Hypothalamus (tissue), 51 donors: ENCODE data around the gene ZNF618.
A peak's percentile ranks its signal among the peaks of the same experiment; 100 is the strongest.

ENCODE experiments used
- DNase-seq, 51 donors: peaks; one replicate each; lab custom pipeline; 2025; lab: John Stamatoyannopoulos, UW

Gene ZNF618

DNA sequence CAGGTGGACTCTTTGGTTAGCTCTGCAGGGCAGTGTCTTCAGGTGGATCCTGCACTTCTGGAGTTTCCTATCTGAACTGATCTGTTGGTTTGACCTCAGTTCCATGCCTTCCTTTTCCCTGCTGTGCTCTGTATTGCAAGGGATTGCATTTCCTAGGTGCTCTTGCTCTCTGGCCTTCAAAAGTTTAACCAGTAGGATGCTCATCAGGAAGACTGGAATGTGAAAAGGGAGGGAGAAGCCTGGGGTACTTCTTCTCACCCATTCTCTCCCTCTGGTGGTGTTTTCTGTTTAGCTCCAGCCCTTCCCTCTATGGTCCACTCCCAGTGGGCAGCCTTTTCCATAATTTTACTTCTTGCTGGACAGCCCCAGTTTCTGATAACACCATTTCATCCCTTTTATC lies 78.5 kb downstream of the ZNF618 start:
- DNase-seq, result no peak

DNA sequence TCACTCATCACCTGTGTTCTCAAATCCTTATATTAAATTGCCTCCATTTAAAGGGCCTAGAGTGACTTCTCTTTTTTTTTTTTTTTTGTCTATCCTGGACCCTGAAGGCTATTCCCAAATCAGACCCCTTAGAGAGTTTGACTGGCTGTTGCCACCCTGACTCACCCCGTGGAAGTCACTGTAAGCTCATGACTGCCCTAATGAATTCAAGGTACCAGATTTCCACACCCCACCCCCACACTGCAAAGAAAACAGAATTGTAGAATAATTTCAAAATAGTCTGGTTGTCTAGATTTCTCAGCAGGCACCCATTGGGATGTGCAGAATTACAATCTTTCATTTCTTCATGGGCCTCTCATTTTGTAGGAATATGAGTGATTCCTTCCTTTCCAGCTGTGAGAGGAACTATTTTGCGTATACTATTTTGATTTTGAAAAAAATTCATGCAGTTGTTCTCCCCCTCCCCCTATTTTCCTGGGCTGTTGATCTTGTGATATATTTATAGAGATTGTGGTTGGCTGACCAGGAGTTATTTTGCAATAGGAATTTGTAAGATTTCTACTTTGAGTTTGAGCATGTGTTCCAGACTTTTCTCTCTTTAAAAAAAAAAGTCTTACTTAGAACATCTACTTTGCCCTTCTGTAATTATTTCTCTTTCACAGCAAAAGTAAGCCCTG lies 79.1 kb downstream of the ZNF618 start:
- no peak for DNase-seq

DNA sequence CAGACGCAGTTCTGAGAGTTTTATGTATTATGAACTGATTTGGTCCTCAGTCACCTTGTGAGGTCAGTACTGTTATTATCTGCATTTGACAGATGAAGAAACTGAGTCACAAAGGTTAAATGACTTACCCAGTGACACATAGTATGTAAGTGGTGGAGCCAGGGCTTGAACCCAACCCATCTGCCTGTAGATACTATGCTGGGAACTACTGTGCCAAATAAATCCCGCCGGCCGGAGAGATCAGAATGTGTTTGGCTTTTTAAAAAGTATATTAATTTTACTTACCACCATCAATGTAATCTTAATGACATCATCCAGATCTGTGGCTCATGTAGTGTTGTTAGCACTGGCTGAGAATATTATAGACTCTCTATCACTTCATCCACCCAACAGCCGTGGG lies 80.8 kb downstream of the ZNF618 start:
- DNase-seq, result no peak

DNA sequence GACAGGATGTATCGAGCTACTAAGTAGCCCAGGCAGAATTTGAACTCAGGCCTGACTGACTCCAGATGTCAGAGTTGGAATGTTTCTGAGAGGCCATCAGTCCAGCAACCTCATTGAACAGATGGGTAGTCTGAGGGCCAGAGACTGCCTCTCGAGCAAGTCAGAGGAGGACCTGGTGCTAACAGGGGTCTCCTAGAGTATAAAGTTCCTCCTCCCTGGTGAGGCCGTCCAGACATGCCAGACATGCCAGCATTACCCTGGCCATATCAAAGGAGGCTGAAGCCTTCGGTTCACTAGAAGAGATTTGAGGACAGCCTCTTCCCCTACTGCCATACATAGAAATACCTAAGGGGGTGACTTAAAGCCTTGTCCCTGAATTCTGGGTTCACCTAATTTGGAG lies 81.2 kb downstream of the ZNF618 start:
- DNase-seq, result no peak

DNA sequence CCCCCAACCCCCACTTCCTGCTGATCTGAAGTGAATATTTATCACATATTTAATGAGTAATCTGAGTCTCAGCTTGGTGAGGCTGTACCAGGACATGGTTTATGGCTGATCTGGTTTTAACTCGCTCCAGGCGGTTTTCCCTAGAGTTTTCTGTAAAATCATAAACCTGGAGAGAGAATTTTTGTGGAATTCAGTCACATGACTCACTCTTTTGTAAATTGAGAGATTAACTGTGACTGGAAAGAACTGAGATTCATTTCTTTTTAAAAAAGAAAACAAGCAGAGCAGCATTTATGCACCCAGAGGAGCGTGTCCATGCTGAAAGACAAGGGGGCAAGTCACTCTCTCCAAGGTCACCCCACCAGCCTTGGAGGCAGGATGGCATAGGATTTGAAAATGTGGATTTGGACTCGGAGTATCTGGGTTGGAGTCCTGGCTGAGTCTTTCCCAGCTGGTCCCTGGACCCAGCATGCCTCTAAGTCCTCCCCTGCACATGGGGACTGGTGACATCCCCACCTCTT lies 81.8 kb downstream of the ZNF618 start:
- DNase-seq, result no peak

DNA sequence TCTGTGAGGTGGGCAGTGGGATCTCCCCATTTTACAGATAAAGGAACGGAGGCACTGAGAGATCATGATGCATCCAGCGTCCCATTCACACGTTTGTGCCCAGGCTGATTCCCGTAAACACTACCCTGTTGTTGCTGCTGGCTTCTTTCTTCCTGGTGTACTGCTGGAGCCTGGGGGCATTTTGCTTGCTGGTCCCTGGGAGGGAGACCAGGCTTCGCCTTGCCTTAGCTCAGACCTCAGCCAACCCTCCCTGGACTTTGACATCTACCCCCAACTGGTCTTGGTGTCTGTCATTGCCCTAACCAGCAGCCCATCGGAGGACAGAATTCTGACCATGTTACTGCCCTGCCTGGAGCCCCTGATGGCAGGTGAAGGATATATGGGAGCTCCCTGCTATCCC lies 82.4 kb downstream of the ZNF618 start:
- DNase-seq, result no peak

DNA sequence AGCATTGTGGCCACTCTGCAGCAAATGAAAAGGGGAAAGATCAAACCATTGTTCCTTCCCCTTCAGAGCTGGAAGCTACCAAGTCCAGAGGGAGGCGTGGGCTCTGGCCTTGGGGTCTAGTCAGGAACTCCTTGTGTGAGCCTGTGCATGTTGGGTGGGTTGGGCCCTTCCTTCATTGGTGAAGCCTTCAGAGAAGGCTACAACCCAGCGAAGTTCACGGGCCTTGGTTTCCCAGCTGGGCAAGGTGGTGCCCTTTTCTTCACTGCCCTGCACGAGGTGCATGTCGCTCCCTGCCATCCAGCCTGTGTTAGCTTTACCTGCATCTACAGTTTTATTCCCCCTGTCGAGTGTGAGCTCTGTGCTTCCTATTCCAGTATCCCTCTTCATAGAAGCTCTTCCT lies 84.7 kb downstream of the ZNF618 start:
- no peak for DNase-seq

DNA sequence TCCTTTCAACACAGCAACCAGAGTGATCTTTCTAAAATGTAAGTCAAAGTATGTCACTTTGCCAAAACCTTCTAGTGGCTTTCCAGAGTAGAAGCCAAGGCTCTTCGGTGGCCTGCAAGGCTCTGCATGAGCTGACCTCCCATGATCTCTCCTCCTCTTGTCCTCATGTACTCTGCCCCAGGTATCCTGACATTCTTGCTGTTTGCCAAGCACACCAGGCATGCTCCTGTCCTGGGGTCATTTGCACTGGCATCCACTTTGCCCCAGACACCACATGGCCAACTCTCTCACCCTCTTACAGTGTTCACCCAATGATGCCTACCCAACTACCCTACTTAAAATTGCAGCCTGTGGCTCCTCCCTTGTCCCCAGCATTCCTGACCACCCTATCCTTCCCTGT lies 86.3 kb downstream of the ZNF618 start:
- no peak for DNase-seq

DNA sequence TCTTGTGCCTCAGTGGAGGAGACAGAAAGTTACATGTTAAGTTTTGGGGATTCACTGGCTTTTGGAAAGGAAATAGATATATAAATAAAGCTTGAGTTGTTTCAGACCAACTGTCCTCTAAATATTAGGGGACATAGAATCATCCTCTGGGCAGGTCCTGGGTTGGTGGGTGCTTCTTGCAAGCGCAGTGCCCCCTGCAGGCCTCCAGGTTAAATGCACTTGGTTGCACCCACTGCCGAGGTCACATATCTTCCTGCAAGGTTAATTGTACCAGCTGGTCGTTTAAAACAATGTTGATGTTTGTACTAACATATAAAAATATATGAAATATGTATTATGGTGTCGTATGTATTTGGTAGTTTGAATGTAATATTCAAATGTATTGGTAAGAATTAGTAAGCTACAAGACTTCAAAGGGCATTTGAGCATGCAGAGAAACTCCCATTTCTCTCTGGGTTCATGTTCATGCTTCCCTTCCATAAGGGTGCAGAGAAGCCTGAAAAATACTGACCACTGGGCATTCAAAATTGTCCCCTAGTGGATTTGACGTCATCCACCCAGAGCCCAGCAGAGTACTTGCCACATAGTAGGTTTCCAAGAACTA lies 87.0 kb downstream of the ZNF618 start:
- DNase-seq, result peak in 19 of 51 donors; percentile 0 to 44 (median 10)

DNA sequence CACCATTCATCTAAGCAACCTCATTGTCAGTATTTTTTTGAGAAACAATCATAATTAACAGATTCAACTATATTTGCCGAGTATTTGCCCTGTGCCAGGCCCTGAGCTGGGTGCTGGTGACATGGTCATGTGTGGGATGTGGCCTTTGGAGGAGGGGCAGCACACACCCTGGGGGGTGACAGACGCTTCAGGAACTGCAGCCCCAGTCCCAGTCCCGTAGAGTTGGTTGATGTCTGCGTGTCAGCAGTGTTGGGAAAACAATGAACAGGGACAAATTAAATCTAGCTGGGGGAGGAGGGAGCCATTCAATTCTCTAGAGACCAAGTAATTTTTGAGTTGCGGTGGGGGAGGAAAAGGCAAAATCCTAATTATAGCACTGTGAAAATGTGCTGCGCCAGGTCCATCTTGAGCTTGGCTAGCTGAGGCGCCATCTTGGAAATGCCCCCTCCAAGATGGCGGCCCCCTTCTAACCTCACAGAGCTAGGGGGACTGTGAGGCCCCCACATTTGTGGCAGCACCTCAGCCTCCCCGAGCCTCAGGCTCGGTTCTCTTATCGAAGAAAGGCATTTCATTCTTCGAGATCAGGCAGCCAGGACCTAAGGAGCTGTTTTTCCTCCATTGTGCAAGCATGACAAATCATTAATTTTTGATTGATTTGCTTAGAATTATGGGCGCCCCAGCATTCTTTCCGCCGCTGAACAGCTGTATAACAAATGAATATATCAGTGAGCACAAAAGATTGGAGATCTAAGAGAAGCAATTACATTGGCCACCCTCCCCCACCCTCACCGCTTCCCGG lies 87.8 kb downstream of the ZNF618 start:
- DNase-seq, result no peak

DNA sequence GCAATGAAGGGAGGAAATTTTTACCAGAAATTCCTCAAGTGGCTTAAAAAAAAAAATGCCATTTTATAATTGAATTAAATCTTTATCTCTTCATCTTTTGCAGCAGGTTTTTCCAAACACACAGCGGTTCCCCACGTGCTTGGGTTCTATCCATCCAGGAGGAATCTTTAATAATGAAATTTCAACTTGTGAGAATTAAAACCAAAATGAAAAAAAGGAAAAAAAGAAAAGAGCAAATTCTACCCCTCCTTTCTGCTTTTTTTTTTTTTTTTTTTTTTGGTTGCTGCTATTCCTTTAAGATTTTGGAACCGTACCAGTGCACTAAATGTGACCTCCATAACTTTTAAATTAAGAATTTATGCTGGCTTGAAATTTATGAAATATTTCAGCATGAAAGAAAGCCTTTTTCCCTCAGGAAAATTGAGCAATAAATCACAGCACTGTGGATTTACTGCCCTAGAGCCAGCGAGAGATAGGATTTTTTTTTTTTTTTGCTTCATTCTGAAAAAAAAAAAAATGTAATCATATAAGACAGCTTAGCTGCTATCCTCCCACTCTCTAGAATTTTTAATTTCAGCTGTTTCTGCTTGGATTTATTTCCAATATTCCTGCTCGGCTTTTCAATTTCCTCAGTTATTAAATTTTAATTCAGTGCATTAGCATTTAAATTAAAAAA lies 88.5 kb downstream of the ZNF618 start:
- DNase-seq, result no peak

DNA sequence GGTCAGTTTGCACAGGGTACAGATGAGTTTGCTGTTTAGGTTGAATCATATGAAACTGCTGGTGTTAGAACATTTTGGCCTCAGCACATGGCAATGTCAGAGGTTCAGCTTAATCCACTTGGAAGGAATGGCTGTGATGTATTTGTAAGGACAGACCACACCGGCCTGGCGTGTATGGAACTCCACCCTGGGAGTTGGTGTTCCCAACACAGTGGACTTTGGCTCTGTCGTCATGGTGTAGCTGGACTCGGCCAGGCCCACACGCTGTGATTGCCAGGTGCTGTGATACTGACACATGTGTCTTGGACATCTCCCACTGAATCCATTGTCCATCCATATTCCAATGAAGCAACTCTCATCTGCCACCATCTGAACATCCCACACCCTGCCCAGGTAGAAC lies 90.3 kb downstream of the ZNF618 start:
- DNase-seq, result no peak

DNA sequence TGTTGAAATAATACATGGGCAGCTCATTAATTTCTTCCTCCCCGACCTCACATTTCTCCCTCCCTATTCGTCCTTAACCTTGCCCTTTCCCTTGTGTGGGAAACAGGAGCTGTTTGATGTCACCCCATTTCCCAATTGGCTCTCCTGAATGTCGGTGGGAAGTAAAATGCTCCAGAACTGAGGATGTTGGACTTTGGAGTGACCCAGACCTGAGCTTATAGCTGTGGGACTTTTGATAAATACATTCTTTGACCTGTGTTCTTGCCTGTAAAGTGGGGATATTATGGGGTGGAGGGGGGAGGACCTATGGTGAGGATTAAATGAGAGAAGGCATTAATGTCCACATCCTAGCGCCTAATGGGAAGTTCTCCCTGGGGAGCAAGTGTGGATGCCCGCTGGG lies 91.3 kb downstream of the ZNF618 start:
- DNase-seq, result no peak

DNA sequence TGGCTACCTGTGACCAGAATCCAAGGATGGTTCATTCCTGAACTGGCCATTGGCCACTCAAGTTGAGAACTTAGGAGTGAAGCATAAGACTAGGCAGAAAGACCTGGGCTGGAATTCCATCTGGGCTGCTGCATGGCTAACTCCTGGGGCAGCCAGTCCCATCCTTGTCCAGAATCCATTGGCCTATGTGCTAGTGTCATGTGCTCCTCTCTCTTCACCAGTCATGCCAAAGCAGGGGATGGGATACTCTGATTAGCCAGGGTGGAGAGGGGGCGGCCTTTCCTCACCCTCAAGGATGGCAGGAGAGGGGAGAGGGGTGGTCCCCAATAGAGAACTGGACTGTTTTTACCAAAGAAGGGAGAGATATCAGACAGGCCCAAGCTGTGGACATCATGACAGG lies 93.2 kb downstream of the ZNF618 start:
- DNase-seq, result no peak

DNA sequence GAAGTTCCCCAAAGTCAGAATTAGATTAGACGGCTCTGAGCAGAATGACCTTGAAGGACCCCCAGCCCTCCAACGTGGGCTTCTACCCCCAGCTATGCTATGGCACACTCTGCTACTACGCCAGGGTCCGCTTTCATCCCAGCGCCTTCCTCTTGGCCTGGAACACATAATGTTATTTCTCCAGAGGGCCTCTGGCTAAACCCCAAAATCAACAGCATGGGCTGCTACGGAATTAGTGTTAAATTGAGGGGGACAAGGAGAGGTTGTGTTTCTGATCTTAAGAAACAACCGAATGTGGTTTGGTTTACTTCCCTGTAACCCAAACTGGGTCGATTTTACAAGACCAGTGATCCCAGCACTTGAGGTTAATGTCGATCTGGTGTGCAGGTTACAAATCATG lies 97.1 kb downstream of the ZNF618 start:
- DNase-seq, result no peak

DNA sequence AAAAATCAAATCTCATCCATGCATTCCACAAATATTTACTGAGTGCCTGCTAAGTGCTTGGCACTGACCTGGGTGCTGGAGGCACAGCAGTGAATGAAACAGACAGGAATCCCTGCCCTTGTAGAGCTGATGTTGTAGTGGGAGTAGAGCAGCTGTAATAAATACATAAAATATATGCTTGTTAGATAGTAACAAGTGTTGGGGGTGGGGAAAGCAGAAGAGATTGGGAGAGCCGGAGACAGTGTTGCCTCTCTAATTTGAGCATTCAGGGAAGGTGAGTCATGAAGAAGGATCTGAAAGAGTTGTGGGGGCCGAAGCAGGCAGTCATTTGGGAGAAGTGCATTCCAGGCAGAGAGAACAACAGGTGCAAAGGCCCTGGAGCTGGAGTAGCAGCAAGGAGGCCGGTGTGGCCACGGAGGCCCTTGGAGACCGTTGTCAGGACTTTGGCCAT lies 97.9 kb downstream of the ZNF618 start:
- DNase-seq, result peak in 1 of 51 donors; percentile 25

DNA sequence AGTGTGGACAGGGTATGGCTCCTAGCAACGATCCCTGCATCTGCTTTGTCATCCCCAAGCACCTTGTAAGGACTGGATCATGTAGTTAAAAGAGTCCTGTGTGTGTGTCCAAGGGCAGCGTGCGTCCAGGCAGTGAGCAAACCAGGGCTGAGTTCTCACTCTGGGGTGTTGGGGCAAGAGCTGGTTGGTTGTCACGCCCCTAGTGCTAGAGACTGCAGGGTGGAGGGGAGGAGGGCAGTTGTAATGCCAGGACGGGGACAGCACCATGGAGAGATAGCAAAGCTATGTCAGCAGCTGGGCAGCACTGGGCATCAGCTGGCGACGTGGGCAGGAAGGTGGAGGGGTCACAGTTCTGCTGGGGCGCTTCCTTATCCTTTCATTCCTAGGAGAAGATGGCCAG lies 100.8 kb downstream of the ZNF618 start:
- no peak for DNase-seq

DNA sequence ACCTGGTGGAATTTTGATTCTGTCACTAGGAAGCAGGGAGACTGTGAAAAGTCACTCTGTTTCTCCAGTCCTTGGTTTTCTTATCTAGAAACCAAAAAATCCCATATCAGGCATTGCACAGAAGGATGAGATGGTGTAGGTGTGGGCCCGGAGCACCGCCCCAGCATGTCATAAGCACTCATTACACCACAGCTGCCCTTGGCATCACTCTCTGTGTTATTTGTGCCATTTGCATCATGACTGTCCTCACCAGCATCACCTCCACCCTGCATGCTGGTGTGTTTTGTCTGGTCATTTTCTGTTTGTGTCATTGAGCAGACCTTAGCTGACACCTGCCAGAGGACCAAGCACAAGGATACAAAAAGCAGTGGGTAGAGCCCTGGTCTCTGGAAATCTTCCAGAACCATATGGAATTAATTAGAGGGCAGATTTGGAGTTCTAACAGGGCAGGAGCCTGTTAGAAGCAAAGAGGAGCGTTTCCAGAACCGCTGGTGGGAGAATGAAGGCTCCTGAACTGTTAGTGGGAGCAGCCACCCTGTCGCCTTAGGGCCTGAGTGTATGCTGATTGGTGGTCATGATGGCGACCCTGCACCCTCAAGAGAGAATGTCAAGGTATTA lies 102.7 kb downstream of the ZNF618 start:
- DNase-seq, result no peak

DNA sequence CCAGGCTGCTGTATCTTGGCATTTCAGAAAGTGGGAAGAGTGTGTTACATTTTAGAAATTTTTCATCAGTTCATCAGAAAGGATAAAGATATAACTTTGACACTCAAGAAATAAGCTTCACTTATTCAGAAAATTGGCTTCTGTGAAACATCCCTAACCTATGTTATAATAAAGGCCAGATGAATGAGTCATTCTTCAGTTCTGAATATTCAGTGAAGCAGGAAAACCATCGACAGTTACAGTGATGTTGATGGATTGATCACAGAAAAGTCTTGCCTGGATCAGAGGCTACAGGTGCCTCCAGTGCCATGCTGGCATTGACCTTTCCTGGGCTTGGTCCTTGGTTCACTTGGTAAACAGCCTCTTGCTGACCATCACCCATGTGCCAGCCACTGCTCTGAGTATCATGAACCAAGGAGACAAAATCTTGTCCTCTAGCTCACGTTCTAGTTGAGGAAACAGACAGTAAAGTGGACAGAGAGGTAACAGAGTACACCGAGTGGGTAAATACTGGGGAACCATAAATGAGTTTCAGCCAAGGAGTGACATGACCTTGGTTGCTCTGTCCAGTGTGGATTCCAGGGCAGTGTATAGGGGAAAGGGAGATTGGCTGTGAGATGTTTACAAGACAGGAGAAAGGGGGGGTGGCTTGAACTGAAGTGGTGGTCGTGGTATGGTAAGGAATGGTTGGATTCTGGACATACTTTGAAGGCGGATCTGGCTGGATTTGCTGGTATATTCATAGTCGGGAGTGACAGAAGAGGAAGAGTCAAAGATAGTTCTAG lies 103.4 kb downstream of the ZNF618 start:
- DNase-seq, result no peak
